B cell (primary cell): ENCODE measurements around the gene SCFD2. TPM values are rescaled to one million over a fixed set of nuclear protein-coding genes. Genes with fewer than 3 reads are reported as not detected.

Experiments
- ATAC-seq: fragments of 200-7000 bp; cut with Tn5 transposase; one replicate; pipeline ENCODE4 v1.10.0; 2021; ENCODE audit warnings: low read depth, mild to moderate bottlenecking, moderate number of reproducible peaks, moderate library complexity
- CTCF ChIA-PET: fragments of 350-600 bp; sonication (Branson Sonifier 250); formaldehyde crosslinking; loops from one replicate; lab custom pipeline; 2021; ENCODE audit warnings: antibody characterized with exemption, inconsistent platforms; lab: Charles Lee
- POLR2A ChIA-PET: fragments of 350-600 bp; sonication (Branson Sonifier 250); formaldehyde crosslinking; loops from one replicate; lab custom pipeline; 2021; ENCODE audit warnings: antibody characterized with exemption; lab: Charles Lee
- DNase-seq: peaks from one replicate; pipeline ENCODE4 v3.0.0; 2013
- H2AFZ ChIP-seq: 2 replicates; pipeline ENCODE4 v1.6.1; 2012; ENCODE audit warnings: mild to moderate bottlenecking, low read depth, low read length; ENCODE audit not compliant: insufficient read depth, poor library complexity, severe bottlenecking
- H3K27ac ChIP-seq, 2 donors: 1 replicate in 1 of 2; 2 replicates in 1 of 2; pipeline ENCODE4 v1.5.1; 2012 to 2013; ENCODE audit warnings: low read length in 2 of 2, mild to moderate bottlenecking in 2 of 2, moderate library complexity in 1 of 2
- H3K27me3 ChIP-seq, 4 experiments: fragments of 200-600 bp in 1 of 4; sonication (generic) in 1 of 4; replicated peaks in 1 of 4; 1 replicate in 2 of 4; 2 replicates in 2 of 4; pipeline versions ENCODE4 v1.6.1 to v1.7.0; 2013 to 2016; ENCODE audit warnings: low read length in 3 of 4, mild to moderate bottlenecking in 2 of 4, mixed read lengths in 1 of 4, moderate library complexity in 1 of 4; ENCODE audit not compliant: insufficient read depth in 4 of 4, control insufficient read depth in 3 of 4; ENCODE audit errors: control extremely low read depth in 1 of 4
- H3K36me3 ChIP-seq, 2 experiments: replicated peaks in 1 of 2; 1 replicate in 1 of 2; 2 replicates in 1 of 2; pipeline versions ENCODE4 v1.6.1 to v1.7.1; 2013; ENCODE audit warnings: low read length in 1 of 2; ENCODE audit not compliant: insufficient read depth in 2 of 2, control insufficient read depth in 1 of 2; ENCODE audit errors: control extremely low read depth in 1 of 2, extremely low read depth in 1 of 2
- H3K4me1 ChIP-seq, 2 donors: fragments of 200-600 bp in 1 of 2; sonication (generic) in 1 of 2; 1 replicate in 1 of 2; 2 replicates in 1 of 2; pipeline versions ENCODE4 v1.5.1 to v1.6.1; 2013 to 2017; ENCODE audit warnings: low read length in 2 of 2; ENCODE audit not compliant: control insufficient read depth in 2 of 2, insufficient read depth in 2 of 2
- H3K4me2 ChIP-seq: replicated peaks from 2 replicates; pipeline ENCODE3; 2012; ENCODE audit warnings: mild to moderate bottlenecking, low read depth, low read length; ENCODE audit not compliant: poor library complexity, severe bottlenecking
- H3K4me3 ChIP-seq, 5 experiments: fragments of 200-600 bp in 1 of 5; sonication (generic) in 1 of 5; 1 replicate in 3 of 5; 2 replicates in 2 of 5; pipeline versions ENCODE4 v1.5.1 to v1.7.0; 2011 to 2016; ENCODE audit warnings: low read length in 4 of 5, mild to moderate bottlenecking in 4 of 5, low read depth in 2 of 5, control low read depth in 1 of 5, moderate library complexity in 1 of 5; ENCODE audit not compliant: insufficient read depth in 1 of 5; ENCODE audit errors: control extremely low read depth in 1 of 5, extremely low read depth in 1 of 5
- H3K79me2 ChIP-seq: fragments of 200-600 bp; sonication (generic); one replicate; pipeline ENCODE4 v1.6.0; 2016; ENCODE audit warnings: low read length; ENCODE audit not compliant: control insufficient read depth, insufficient read depth
- H3K9ac ChIP-seq: fragments of 200-600 bp; sonication (generic); 2 replicates; pipeline ENCODE4 v1.6.1; 2017; ENCODE audit warnings: mild to moderate bottlenecking, low read length, moderate library complexity
- H3K9me3 ChIP-seq, 3 donors: one replicate each; pipeline versions ENCODE4 v1.6.1 to v1.7.1; 2013; ENCODE audit warnings: low read length in 2 of 3; ENCODE audit not compliant: control insufficient read depth in 2 of 3, insufficient read depth in 1 of 3; ENCODE audit errors: control extremely low read depth in 1 of 3
- H4K20me1 ChIP-seq: 2 replicates; pipeline ENCODE4 v1.6.0; 2012; ENCODE audit warnings: mild to moderate bottlenecking, low read length; ENCODE audit not compliant: insufficient read depth, control insufficient read depth, poor library complexity, severe bottlenecking
- H3K27ac Mint-ChIP-seq: one replicate; pipeline ENCODE4 v1.8.0; 2021; ENCODE audit warnings: mixed read lengths
- H3K27me3 Mint-ChIP-seq: one replicate; pipeline ENCODE4 v1.8.0; 2021; ENCODE audit warnings: mixed read lengths
- H3K4me1 Mint-ChIP-seq: one replicate; pipeline ENCODE4 v1.8.0; 2021; ENCODE audit warnings: mixed read lengths
- H3K4me3 Mint-ChIP-seq: one replicate; pipeline ENCODE4 v1.8.0; 2021; ENCODE audit warnings: mixed read lengths
- H3K9me3 Mint-ChIP-seq: one replicate; pipeline ENCODE4 v1.8.0; 2022; ENCODE audit warnings: mixed read lengths; ENCODE audit not compliant: insufficient read depth
- CTCF ChIP-seq: fragments of 200-600 bp; IDR thresholded peaks from one replicate; pipeline ENCODE4 v1.8.0; 2022; ENCODE audit warnings: antibody characterized with exemption, mild to moderate bottlenecking
- EZH2 ChIP-seq: IDR thresholded peaks from 2 replicates; pipeline ENCODE4 v1.6.1; 2012; ENCODE audit warnings: borderline replicate concordance, low read depth, mild to moderate bottlenecking, moderate library complexity, low read length; ENCODE audit not compliant: insufficient read depth, poor library complexity, severe bottlenecking
- WGBS: methylation state at CpG from one replicate; pipeline ENCODE4 v1.1.5; 2013; ENCODE audit warnings: missing lambda C conversion rate; ENCODE audit not compliant: insufficient coverage; 5-methylcytosine and 5-hydroxymethylcytosine counted together
- intact Hi-C: fragments of 100-400 bp; cut with micrococcal nuclease; formaldehyde crosslinking; loops from one replicate; pipeline ENCODE4 v1.10.0; 2022
- polyA plus RNA-seq: library from polyadenylated mRNA; depleted of rRNA; stranded (reverse); fragments of >200 nt; gene quantifications from 2 replicates; pipeline ENCODE4 v1.2.3, GENCODE V29; 2012
- total RNA-seq, 2 donors: library from RNA; stranded (reverse); fragments of 120-200 nt in 1 of 2; gene quantifications; 1 replicate in 1 of 2; 2 replicates in 1 of 2; pipeline versions ENCODE4 v1.2.3 to v1.2.4, GENCODE V29; 2013 to 2022

SCFD2 gene
- total and polyA plus RNA-seq, 2 donors (not counting 1 experiment from before 2014, with no cell fraction given): 12.8 to 20.4 TPM

- Mint-ChIP-seq H3K4me1 (peaks cover 4% of the 10 kb centered on the region), H3K9me3 (no peaks in the 10 kb centered on the region), H3K4me3 (no peak overlapping the region), H3K27me3 (no peaks in the 10 kb centered on the region), H3K27ac (no peak overlapping the region)
- 62% methylated on average over 5 of the region's 7 CpGs for WGBS
- Histone ChIP-seq H3K27ac (no peak overlapping the region), H3K4me2 (no peak overlapping the region), H3K4me3 (no peak overlapping the region), H3K4me1 (peaks cover 0 to 4% of the 10 kb centered on the region in 2 donors), H3K27me3 (no peaks in the 10 kb centered on the region), H3K9ac (no peak overlapping the region), H2AFZ (no peak overlapping the region), H4K20me1 (no peaks in the 10 kb centered on the region), H3K9me3 (no peaks in the 10 kb centered on the region), H3K79me2 (no peaks in the 10 kb centered on the region), H3K36me3 (peaks cover 0 to 1% of the 10 kb centered on the region in 2 experiments)
- ATAC-seq: no peak
- ChIA-PET CTCF (interaction anchor here (0.6 to 3.5 kb wide), 8 partner anchors 9 to 1038 kb away, joined by 3 to 35 read pairs (median 5); no protein-coding TSS in a partner anchor), POLR2A (no interaction called here)
- no peak for DNase-seq
- intact Hi-C loops: loop anchor here (10.0 kb wide), 1 partner anchor 249 kb away; no protein-coding TSS in a partner anchor
- TF ChIP-seq EZH2: no peak
- TF ChIP-seq CTCF: no peak
Observed at GRCh38 chr4:53195815-53196661, 169.8 kb downstream of the SCFD2 start.

GRCh38 chr4:53194727-53195126 lies 171.1 kb downstream of the SCFD2 start:
- Histone ChIP-seq H2AFZ (no peak overlapping the region), H3K4me1 (peaks cover 0 to 4% of the 10 kb centered on the region in 2 donors), H3K27me3 (no peaks in the 10 kb centered on the region), H3K9me3 (no peaks in the 10 kb centered on the region), H3K27ac (no peak overlapping the region), H3K36me3 (peaks cover 0 to 1% of the 10 kb centered on the region in 2 experiments), H3K4me3 (no peak overlapping the region), H3K79me2 (no peaks in the 10 kb centered on the region), H3K9ac (no peak overlapping the region), H3K4me2 (no peak overlapping the region), H4K20me1 (no peaks in the 10 kb centered on the region)
- no peak for TF ChIP-seq CTCF
- no peak for TF ChIP-seq EZH2
- ATAC-seq (no peak), DNase-seq (no peak)
- 100% methylated on average over 3 of the region's 5 CpGs for WGBS
- ChIA-PET CTCF (interaction anchor here (1.8 to 3.5 kb wide), 2 partner anchors 10 to 1039 kb away, joined by 9 to 35 read pairs; no protein-coding TSS in a partner anchor), POLR2A (no interaction called here)
- Mint-ChIP-seq H3K4me1 (peaks cover 4% of the 10 kb centered on the region), H3K4me3 (no peak overlapping the region), H3K27me3 (no peaks in the 10 kb centered on the region), H3K9me3 (no peaks in the 10 kb centered on the region), H3K27ac (no peak overlapping the region)
- intact Hi-C loops: loop anchor here (10.0 kb wide), 1 partner anchor 250 kb away; no protein-coding TSS in a partner anchor
